Activated naive CD8-positive, alpha-beta T cell (primary cell): ENCODE measurements around the gene ATAD5.
"Not testable (repeated sequence)": the region's sequence is repeated elsewhere in the genome, so short reads cannot be mapped to it uniquely, and the experiment has no call there.

ENCODE experiments used
- H3K27ac Mint-ChIP-seq: one replicate; pipeline ENCODE4 v1.8.0; 2021; ENCODE audit warnings: mixed read lengths
- H3K27me3 Mint-ChIP-seq: one replicate; pipeline ENCODE4 v1.8.0; 2021; ENCODE audit warnings: mixed read lengths
- H3K36me3 Mint-ChIP-seq: one replicate; pipeline ENCODE4 v1.8.0; 2021; ENCODE audit warnings: mixed read lengths
- H3K4me1 Mint-ChIP-seq: one replicate; pipeline ENCODE4 v1.8.0; 2021; ENCODE audit warnings: low read depth, mixed read lengths
- H3K4me3 Mint-ChIP-seq: one replicate; pipeline ENCODE4 v1.8.0; 2021; ENCODE audit warnings: mild to moderate bottlenecking, mixed read lengths
- H3K9me3 Mint-ChIP-seq: one replicate; pipeline ENCODE4 v1.8.0; 2021; ENCODE audit warnings: low read depth, mixed read lengths

The ATAD5 gene

GRCh38 chr17:30812218-30813177, 19.3 kb upstream of the ATAD5 start:
- peak overlapping the region; percentile 20 for H3K4me3 Mint-ChIP-seq
- peak overlapping the region; percentile 84 for H3K27ac Mint-ChIP-seq
- H3K4me1 Mint-ChIP-seq, result peaks cover 64% of the 10 kb centered on the region
- peaks cover 4% of the 10 kb centered on the region for H3K36me3 Mint-ChIP-seq
- H3K9me3 Mint-ChIP-seq, result no peaks in the 10 kb centered on the region
- no peaks in the 10 kb centered on the region for H3K27me3 Mint-ChIP-seq

DNA sequence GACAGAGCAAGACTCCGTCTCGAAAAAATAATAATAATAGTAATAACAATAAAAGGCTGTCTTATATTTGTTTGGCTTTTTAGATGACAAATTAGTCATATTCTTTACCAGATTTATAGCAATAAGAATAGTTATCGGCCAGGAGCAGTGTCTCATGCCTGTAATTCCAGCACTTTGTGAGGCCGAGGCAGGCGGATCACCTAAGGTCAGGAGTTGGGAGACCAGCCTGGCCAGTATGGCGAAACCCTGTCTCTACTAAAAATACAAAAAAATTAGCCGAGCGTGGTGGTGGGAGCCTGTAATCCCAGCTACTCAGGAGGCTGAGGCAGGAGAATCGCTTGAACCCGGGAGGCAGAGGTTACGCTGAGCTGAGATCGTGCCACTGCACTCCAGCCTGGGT, 17.5 kb upstream of the ATAD5 start:
- H3K27me3 Mint-ChIP-seq, H3K36me3 Mint-ChIP-seq, H3K9me3 Mint-ChIP-seq, H3K4me3 Mint-ChIP-seq, H3K27ac Mint-ChIP-seq: not testable (repeated sequence)
- H3K4me1 Mint-ChIP-seq, result peaks cover 62% of the 10 kb centered on the region

GRCh38 chr17:30814860-30815259, 16.9 kb upstream of the ATAD5 start:
- not testable (repeated sequence) for H3K4me3 Mint-ChIP-seq, H3K9me3 Mint-ChIP-seq, H3K36me3 Mint-ChIP-seq, H3K27me3 Mint-ChIP-seq
- Mint-ChIP-seq H3K27ac (peak overlapping the region; percentile 76), H3K4me1 (peaks cover 62% of the 10 kb centered on the region)

- peaks cover 2% of the 10 kb centered on the region for H3K36me3 Mint-ChIP-seq
- no peaks in the 10 kb centered on the region for H3K27me3 Mint-ChIP-seq
- H3K9me3 Mint-ChIP-seq, result no peaks in the 10 kb centered on the region
- no peak overlapping the region for H3K4me3 Mint-ChIP-seq
- peak overlapping the region; percentile 76 for H3K27ac Mint-ChIP-seq
- H3K4me1 Mint-ChIP-seq, result peaks cover 64% of the 10 kb centered on the region
Measured at GRCh38 chr17:30816165-30816564, 15.6 kb upstream of the ATAD5 start.

GRCh38 chr17:30819971-30820705, 11.6 kb upstream of the ATAD5 start:
- H3K9me3 Mint-ChIP-seq, result no peaks in the 10 kb centered on the region
- H3K4me3 Mint-ChIP-seq, result peak overlapping the region; percentile 99
- no peaks in the 10 kb centered on the region for H3K27me3 Mint-ChIP-seq
- H3K4me1 Mint-ChIP-seq, result peaks cover 59% of the 10 kb centered on the region
- peak overlapping the region; percentile 94 for H3K27ac Mint-ChIP-seq
- H3K36me3 Mint-ChIP-seq, result peaks cover 2% of the 10 kb centered on the region

DNA sequence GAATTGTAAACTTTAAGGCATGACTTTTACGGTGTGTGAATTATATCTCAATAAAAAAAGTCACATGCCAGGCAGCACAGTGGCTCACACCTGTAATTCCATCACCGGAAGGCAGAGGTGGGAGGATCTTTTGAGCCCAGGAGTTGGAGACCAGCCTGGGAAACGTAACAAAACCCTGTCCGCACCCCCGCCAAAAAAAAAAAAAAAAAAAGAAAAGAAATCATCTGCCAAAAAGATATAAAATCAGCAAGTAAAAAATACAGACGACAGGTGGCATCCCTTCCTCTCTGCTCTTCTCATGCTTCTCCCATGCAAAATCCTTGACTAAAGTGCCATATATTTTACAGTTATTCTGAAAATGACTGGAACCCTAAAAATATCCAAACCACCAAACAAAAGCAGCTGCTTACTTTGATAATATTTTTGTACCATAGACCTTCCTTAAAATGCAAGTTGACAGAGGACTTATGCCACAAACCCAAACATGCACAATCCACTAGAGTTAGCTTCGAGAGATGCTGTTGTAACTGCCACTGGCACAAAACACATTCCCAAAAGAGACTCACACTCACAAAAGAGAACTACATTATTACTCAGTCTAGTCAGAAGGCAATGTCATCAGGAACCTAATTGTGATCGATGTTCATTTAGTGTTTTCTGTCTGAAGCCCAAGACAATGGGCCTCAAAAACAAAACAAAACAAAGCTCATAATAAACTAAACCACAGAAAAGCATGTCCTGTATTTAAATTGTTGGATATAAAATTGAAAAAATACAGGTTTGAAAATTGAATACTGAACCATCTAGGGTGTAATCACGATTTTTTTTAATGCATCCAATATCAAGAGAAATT, 9.7 kb upstream of the ATAD5 start:
- H3K36me3 Mint-ChIP-seq, result no peaks in the 10 kb centered on the region
- H3K4me3 Mint-ChIP-seq, result peak overlapping the region; percentile 99
- H3K27ac Mint-ChIP-seq, result peak overlapping the region; percentile 94
- H3K4me1 Mint-ChIP-seq, result peaks cover 51% of the 10 kb centered on the region
- H3K9me3 Mint-ChIP-seq, result no peaks in the 10 kb centered on the region
- no peaks in the 10 kb centered on the region for H3K27me3 Mint-ChIP-seq

- not testable (repeated sequence) for H3K9me3 Mint-ChIP-seq, H3K36me3 Mint-ChIP-seq, H3K27me3 Mint-ChIP-seq
- Mint-ChIP-seq H3K4me1 (peaks cover 51% of the 10 kb centered on the region), H3K4me3 (peak overlapping the region; percentile 99), H3K27ac (peak overlapping the region; percentile 94)
Measured at GRCh38 chr17:30822919-30823318, 8.8 kb upstream of the ATAD5 start.

GRCh38 chr17:30823421-30823820, 8.3 kb upstream of the ATAD5 start:
- Mint-ChIP-seq H3K27me3 (no peaks in the 10 kb centered on the region), H3K36me3 (no peaks in the 10 kb centered on the region), H3K27ac (peak overlapping the region; percentile 83), H3K9me3 (no peaks in the 10 kb centered on the region), H3K4me1 (peaks cover 47% of the 10 kb centered on the region), H3K4me3 (peak overlapping the region; percentile 99)

DNA sequence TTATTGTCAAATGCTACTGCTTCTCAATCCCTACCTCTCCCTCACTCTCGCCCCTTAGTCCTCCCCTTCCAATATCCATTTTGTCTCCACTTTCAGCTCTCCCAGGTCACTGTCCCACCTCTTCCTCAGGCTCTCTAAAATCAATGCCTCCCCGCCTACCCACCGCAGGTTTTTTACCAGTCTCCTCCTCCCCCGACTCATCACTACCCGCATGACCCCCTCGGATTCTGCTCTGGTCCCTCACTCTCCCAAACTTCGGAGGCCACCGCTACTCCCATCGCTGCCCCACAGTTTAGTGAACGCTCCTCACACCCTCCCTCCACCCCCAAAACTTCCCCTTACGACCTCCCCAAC, 7.8 kb upstream of the ATAD5 start:
- H3K4me1 Mint-ChIP-seq, result peaks cover 41% of the 10 kb centered on the region
- H3K9me3 Mint-ChIP-seq, result no peaks in the 10 kb centered on the region
- peak overlapping the region; percentile 83 for H3K27ac Mint-ChIP-seq
- peak overlapping the region; percentile 99 for H3K4me3 Mint-ChIP-seq
- no peaks in the 10 kb centered on the region for H3K36me3 Mint-ChIP-seq
- no peaks in the 10 kb centered on the region for H3K27me3 Mint-ChIP-seq

GRCh38 chr17:30824356-30825145, 7.2 kb upstream of the ATAD5 start, which contains the start of gene CRLF3:
TSS of gene CRLF3 (minus strand) at chr17:30824692. CDS start at chr17:30824651, 41 bp downstream.
- Mint-ChIP-seq H3K4me3 (peak within 1 kb of the TSS; percentile 99), H3K27me3 (no peaks in the 10 kb centered on the region), H3K4me1 (peaks cover 36% of the 10 kb centered on the region), H3K27ac (peak within 1 kb of the TSS; percentile 83), H3K36me3 (no peaks in the 10 kb centered on the region), H3K9me3 (no peaks in the 10 kb centered on the region)

GRCh38 chr17:30827082-30827481, 4.7 kb upstream of the ATAD5 start:
- Mint-ChIP-seq H3K27ac (peak overlapping the region; percentile 76), H3K4me3 (no peak overlapping the region), H3K4me1 (peaks cover 24% of the 10 kb centered on the region), H3K27me3 (no peaks in the 10 kb centered on the region), H3K36me3 (no peaks in the 10 kb centered on the region), H3K9me3 (no peaks in the 10 kb centered on the region)

GRCh38 chr17:30829022-30829421, 2.7 kb upstream of the ATAD5 start:
- H3K27me3 Mint-ChIP-seq, result no peaks in the 10 kb centered on the region
- H3K27ac Mint-ChIP-seq, result no peak overlapping the region
- no peaks in the 10 kb centered on the region for H3K9me3 Mint-ChIP-seq
- H3K4me3 Mint-ChIP-seq, result no peak overlapping the region
- H3K36me3 Mint-ChIP-seq, result no peaks in the 10 kb centered on the region
- peaks cover 29% of the 10 kb centered on the region for H3K4me1 Mint-ChIP-seq

DNA sequence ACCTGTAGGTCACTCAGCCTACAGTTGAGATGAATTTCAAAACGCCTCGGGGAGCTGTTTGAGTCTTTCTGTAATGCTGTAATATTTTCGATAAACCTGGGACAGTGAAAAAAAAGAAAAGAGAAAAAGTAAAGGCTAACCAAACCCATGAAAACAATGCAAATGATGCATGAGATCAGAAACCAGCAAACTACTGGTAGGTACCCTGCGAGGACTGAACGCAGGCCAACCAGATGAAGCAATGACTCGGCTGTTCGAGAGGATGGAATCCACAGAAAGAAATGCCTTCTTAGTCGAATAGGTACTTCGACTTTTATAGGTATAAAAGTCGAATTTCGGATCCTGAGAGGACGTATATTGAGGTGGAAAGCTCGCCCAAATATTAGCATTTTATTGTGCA, 509 bp upstream of the ATAD5 start:
- Mint-ChIP-seq H3K4me3 (peak overlapping the region; percentile 97), H3K27me3 (no peaks in the 10 kb centered on the region), H3K27ac (peak overlapping the region; percentile 96), H3K4me1 (peaks cover 25% of the 10 kb centered on the region), H3K9me3 (no peaks in the 10 kb centered on the region), H3K36me3 (peaks cover 6% of the 10 kb centered on the region)
